Activated naive CD4-positive, alpha-beta T cell treated with anti-CD3 and anti-CD28 coated beads, Interleukin-2, amount 50 U/mL, for 72 hours (primary cell): ENCODE results near the gene LOX. TPM values are rescaled to one million over a fixed set of nuclear protein-coding genes. Genes with fewer than 3 reads are reported as not detected.
"Not testable (repeated sequence)": the region's sequence is repeated elsewhere in the genome, so short reads cannot be mapped to it uniquely, and the experiment has no call there.

Experiments
- ATAC-seq, 2 donors: fragments of 150-1000 bp; cut with Tn5 transposase; 2 replicates each; pipeline ENCODE4 v1.10.0; 2021; ENCODE audit warnings: mild to moderate bottlenecking in 2 of 2, moderate library complexity in 2 of 2
- DNase-seq, 2 donors: peaks; one replicate each; pipeline ENCODE4 v3.0.0; 2021 to 2022; ENCODE audit warnings: low spot score in 2 of 2
- H3K27ac Mint-ChIP-seq, 2 donors: one replicate each; pipeline ENCODE4 v1.8.0; 2022; ENCODE audit warnings: mild to moderate bottlenecking in 2 of 2, mixed read lengths in 2 of 2
- H3K36me3 Mint-ChIP-seq, 2 donors: one replicate each; pipeline ENCODE4 v1.8.0; 2022; ENCODE audit warnings: mixed read lengths in 2 of 2
- H3K9me3 Mint-ChIP-seq, 2 donors: one replicate each; pipeline ENCODE4 v1.8.0; 2022; ENCODE audit warnings: mixed read lengths in 2 of 2
- total RNA-seq, 2 donors: library from RNA; stranded (reverse); gene quantifications; one replicate each; pipeline ENCODE4 v1.2.3, GENCODE V29; 2022

Gene LOX
- total RNA-seq, 2 donors from 2014 or later = 0.62 TPM; not detected in 1

DNA sequence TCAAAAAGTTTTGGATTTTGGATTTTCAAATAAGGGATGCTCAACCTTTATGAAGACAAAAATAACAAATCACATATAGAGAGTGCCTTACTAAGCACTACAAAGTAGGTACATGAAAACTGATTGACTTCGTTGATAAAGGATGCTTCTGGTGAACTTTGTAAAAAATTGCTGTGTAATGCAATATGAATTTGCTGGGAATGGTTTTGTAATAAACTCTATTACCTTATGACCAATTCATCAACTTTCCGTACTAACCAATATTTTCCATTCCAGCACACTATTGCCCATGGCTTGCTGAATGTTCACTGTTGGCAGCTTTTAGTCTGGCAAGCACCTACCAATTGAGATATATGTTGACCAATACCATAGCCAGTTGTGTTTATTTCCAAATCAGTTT, 27.9 kb upstream of the LOX start:
- DNase-seq = no peak
- no peaks in the 10 kb centered on the region for H3K9me3 Mint-ChIP-seq
- no peak overlapping the region for H3K27ac Mint-ChIP-seq
- ATAC-seq = no peak
- no peaks in the 10 kb centered on the region for H3K36me3 Mint-ChIP-seq

GRCh38 chr5:122102825-122103224, 24.8 kb upstream of the LOX start:
- no peaks in the 10 kb centered on the region for H3K36me3 Mint-ChIP-seq
- no peak for DNase-seq
- H3K9me3 Mint-ChIP-seq = no peaks in the 10 kb centered on the region
- no peak for ATAC-seq
- H3K27ac Mint-ChIP-seq = no peak overlapping the region

- H3K27ac Mint-ChIP-seq = no peak overlapping the region
- peak in 1 of 2 donors; percentile 63 for ATAC-seq
- no peak for DNase-seq
- no peaks in the 10 kb centered on the region for H3K9me3 Mint-ChIP-seq
- no peaks in the 10 kb centered on the region for H3K36me3 Mint-ChIP-seq
Measured at GRCh38 chr5:122101636-122102285, 23.7 kb upstream of the LOX start.

GRCh38 chr5:122099060-122099790, 21.2 kb upstream of the LOX start:
- no peak for ATAC-seq
- H3K27ac Mint-ChIP-seq = no peak overlapping the region
- H3K36me3 Mint-ChIP-seq = no peaks in the 10 kb centered on the region
- DNase-seq = no peak
- H3K9me3 Mint-ChIP-seq = no peaks in the 10 kb centered on the region

- ATAC-seq = no peak
- no peaks in the 10 kb centered on the region for H3K36me3 Mint-ChIP-seq
- DNase-seq = no peak
- H3K9me3 Mint-ChIP-seq = no peaks in the 10 kb centered on the region
- H3K27ac Mint-ChIP-seq = no peak overlapping the region
Measured at GRCh38 chr5:122097391-122097790, 19.3 kb upstream of the LOX start.

DNA sequence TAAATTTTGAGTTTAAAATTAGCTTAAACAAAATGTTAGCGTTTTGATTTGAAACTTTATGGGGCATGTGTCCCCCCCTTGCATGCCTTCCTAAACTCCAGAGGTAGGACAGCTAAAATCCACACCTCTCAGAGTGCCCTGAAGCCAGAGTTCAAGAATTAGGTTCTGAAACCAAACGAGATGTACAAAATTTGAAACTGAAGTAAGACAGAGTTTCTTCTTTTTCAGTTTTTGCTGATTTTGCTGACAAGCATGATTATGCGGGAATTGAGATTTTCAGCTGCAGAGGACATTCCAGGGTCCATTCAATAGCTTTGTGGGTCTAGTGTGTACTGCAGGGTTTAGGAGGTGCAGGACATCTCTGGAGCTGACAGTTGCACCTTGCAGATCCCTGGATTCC, 17.1 kb upstream of the LOX start:
- ATAC-seq = no peak
- H3K36me3 Mint-ChIP-seq = no peaks in the 10 kb centered on the region

DNA sequence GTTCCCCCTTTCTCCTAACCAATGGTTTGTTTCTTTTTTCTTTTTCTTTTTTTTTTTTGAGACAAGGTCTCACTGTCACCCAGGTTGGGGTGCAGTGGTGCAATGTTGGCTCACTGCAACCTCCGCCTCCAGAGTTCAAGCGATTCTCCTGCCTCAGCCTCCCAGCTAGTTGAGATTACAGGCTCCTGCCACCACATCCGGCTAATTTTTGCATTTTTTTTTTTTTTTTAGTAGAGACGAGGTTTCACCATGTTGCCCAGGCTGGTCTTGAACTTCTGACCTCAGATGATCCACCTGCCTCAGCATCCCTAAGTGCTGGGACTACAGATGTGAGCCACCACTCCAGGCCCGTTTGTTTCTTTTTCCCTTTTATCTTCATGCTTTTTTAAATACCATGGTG, 16.2 kb upstream of the LOX start:
- H3K36me3 Mint-ChIP-seq, ATAC-seq, DNase-seq, H3K27ac Mint-ChIP-seq, H3K9me3 Mint-ChIP-seq: not testable (repeated sequence)

More for the DNA sequence above, 17.1 kb upstream of the LOX start:
- Mint-ChIP-seq H3K9me3 (no peaks in the 10 kb centered on the region), H3K27ac (no peak overlapping the region)
- no peak for DNase-seq

DNA sequence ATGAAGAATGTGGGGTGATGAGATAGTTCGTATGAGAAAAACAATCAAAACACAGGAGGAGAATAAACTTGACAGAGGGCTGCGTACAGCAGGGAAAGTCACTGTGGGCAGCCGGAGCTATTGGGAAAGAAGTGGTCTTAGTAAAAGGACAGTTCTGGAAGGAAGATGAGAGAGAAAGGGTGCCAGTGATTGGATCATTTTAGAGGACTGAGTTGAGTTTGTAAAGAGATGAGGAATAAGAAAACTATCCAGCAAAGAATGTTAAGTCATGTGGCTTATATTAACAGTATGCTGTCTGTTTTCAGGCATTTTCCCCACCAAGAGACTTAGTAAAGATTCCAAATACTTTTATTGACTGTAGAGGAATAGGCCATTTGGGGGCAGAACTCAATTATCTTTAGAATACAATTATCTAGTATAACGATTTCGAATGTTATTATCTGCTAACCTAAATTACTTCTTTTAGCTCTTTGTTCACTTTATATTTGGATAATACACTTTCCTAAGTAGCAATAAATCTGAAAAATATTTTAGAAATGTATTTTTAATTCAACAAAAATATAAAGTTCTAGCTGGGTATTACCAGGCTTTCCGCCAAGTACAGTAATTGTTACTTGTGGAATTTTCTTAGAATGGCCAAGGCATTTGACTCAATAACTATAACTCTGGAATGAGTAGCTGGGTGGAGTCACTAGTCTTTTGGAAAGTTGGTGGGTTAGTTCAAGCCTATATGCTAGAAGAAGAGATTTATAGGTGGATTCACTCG, 15.5 kb upstream of the LOX start:
- no peak overlapping the region for H3K27ac Mint-ChIP-seq
- H3K9me3 Mint-ChIP-seq = no peaks in the 10 kb centered on the region
- ATAC-seq = no peak
- H3K36me3 Mint-ChIP-seq = no peaks in the 10 kb centered on the region
- no peak for DNase-seq

DNA sequence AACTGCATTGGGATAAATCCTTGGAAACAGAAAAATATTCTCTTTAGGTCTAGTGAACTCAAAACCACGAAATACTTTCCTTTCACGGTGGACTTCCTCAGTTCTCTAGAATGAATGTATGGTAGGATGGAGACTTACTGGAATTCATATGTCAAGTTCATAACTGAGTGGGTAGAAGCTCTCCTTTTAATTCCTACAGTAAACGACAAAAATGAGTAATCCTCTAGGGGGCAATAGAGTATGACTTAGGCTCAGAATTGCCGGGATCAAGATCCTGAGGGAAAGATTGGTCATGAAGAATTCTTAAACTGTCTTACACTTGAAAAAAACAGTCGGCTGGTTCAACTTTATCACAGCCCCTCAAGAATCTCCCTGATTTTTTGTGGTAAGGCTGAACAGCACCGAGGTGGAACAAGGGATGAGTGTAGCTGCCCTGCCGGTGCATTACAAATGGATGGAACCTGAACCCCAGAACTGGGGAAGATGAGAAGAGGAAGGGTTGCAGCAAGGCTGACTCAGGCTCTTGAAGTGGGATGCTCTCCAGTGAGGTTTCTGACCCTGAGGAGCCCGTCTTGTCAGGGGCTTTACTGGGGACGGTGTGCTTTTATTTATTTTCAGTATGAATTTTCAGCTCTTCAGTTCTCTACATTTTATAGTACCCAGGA, 14.0 kb upstream of the LOX start:
- no peak for DNase-seq
- ATAC-seq = no peak
- no peaks in the 10 kb centered on the region for H3K36me3 Mint-ChIP-seq
- H3K9me3 Mint-ChIP-seq = no peaks in the 10 kb centered on the region
- no peak overlapping the region for H3K27ac Mint-ChIP-seq

DNA sequence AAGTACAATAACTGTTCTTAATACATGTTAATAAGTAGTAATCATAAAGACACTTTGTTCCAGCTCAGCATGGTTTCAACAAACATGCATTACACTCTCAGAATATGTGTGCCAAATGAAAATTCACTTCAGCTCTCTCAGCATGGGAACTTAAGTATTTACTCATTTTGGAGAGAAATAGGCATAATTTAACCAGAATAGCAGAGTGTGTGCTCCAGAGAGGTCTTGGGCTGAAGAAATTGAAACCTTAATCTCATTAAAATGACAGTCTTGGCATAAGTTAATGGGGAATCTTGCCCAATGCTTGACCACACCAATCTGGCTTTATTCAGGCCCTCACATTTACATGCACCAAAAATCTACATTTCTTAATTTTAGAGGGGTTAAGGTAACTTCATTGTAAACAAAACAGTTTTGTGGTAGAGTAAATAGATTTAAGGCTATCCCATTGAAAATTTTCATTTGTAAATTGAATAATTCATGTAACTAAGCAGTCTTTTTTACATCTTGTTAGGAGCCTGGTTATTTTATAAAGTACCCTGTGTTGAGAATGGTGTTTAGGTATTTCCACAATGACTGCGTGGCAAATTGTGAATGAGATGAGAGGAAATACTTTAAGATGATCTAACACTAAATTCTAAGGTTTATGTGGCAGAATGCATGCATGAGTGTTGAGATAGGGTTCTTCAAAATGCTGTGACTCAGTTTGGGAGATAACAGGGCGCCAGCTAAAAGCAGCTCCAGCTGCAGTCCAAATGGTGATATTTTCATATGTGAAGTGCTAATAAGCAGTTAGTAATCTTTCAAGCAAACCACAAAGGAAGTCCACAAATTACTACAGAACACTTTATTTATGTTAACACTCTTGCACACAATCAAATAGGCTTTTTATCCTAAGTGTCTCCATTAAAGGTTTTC, 11.3 kb upstream of the LOX start:
- peak in 1 of 2 donors; percentile 70 for ATAC-seq
- Mint-ChIP-seq H3K9me3 (no peaks in the 10 kb centered on the region), H3K27ac (no peak overlapping the region), H3K36me3 (no peaks in the 10 kb centered on the region)
- no peak for DNase-seq

DNA sequence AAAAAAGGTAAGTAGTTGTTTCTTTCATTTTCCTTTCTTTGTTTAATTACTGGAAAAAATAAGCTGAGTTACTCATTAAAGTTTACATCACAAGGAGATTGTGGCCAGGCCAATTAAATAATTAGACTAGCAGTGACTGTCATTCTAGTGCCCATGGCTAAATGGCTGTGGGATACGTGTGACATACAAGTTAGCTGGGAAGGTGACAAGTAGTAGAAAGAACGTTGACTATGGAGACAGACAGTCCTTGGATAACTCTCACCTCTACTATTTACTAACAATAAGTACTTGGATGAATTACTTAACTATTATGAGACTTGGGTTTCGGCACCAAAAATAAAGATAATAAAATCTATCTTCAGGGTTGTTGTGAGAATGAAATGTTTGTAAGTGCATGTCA, 7.0 kb upstream of the LOX start:
- no peak overlapping the region for H3K27ac Mint-ChIP-seq
- no peak for DNase-seq
- ATAC-seq = no peak
- no peaks in the 10 kb centered on the region for H3K36me3 Mint-ChIP-seq
- no peaks in the 10 kb centered on the region for H3K9me3 Mint-ChIP-seq

GRCh38 chr5:122083535-122083934, 5.5 kb upstream of the LOX start:
- ATAC-seq = no peak
- no peaks in the 10 kb centered on the region for H3K9me3 Mint-ChIP-seq
- no peaks in the 10 kb centered on the region for H3K36me3 Mint-ChIP-seq
- DNase-seq = no peak
- no peak overlapping the region for H3K27ac Mint-ChIP-seq

DNA sequence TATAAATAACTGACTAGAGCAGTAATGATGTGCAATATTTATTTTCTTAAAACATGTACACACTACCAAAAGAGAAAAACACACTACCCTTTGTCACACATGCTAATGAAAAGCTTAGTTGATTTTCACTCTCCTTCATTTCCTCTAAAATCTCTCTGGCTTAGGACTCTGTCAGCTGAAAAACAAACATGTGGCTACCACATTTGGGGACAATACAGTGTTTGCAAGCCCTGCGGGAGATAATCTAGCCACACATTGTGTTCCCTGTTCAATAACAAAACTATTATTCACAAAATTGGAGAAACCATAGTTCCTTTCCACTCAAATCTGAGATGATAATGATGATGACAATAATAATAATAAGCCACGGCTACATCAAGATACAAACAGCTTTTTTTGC, 3.5 kb upstream of the LOX start:
- DNase-seq = no peak
- Mint-ChIP-seq H3K36me3 (peaks cover 8 to 14% of the 10 kb centered on the region in 2 donors), H3K9me3 (no peaks in the 10 kb centered on the region), H3K27ac (no peak overlapping the region)
- ATAC-seq = no peak

- Mint-ChIP-seq H3K27ac (no peak overlapping the region), H3K9me3 (no peaks in the 10 kb centered on the region), H3K36me3 (peaks cover 8 to 14% of the 10 kb centered on the region in 2 donors)
- ATAC-seq (peak; percentile 24 to 57), DNase-seq (peak in 1 of 2 donors; percentile 4)
Measured at GRCh38 chr5:122077366-122078115, 518 bp downstream of the LOX start.

GRCh38 chr5:122076669-122077365, 1.2 kb downstream of the LOX start:
- H3K9me3 Mint-ChIP-seq = no peaks in the 10 kb centered on the region
- peak in 1 of 2 donors; percentile 80 for DNase-seq
- ATAC-seq = peak; percentile 47 to 83
- H3K36me3 Mint-ChIP-seq = peaks cover 8 to 14% of the 10 kb centered on the region in 2 donors
- no peak overlapping the region for H3K27ac Mint-ChIP-seq
